Stimulated activated CD4-positive, alpha-beta T cell treated with anti-CD3 and anti-CD28 coated beads, Interleukin-1b, Interleukin-23, amount 100 ng/mL, for 24 hours (primary cell): ENCODE data around the gene ISM2.
"Not testable (repeated sequence)": the region's sequence is repeated elsewhere in the genome, so short reads cannot be mapped to it uniquely, and the experiment has no call there.

Source experiments
- DNase-seq, 4 experiments: peaks; one replicate each; pipeline ENCODE4 v3.0.0-alpha.2; 2020; ENCODE audit warnings: low read depth in 4 of 4, low spot score in 1 of 4

Gene ISM2

GRCh38 chr14:77498120-77498979, at the start of gene ISM2:
TSS of gene ISM2 (minus strand) at chr14:77498816. CDS start at chr14:77498793, 23 bp downstream.
- DNase-seq = peak in 3 of 4 experiments; percentile 15 to 37 (median 25)

DNA sequence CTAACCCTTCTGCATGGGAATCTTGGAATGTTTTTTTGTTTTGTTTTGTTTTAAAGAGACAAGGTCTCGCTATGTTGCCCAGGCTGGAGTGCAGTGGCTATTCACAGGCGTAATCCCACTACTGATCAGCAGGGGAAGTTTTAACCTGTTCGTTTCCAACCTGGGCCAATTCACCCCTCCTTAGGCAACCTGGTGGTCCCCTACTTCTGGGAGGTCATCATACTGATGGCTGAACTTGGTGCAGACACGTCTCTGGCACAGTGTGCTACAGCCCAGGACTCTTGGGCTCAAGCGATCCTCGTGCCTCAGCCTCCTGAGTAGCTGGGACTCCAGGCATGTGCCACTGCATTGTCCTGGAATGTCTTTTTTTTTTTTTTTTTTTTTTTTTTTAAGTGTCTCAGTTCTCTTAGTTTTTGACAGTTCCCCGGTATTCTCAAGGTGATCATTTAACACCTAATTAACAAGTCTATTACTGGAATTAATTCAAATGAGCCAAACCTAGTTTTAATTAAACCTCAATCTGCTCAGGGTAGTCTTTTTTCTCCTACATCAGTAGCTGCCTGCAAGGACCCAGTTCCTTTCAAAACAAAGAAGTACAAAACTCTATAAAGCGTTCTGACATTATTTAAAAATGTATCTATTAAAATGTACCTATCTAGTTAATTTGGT, 49.0 kb upstream of the ISM2 start:
- DNase-seq = no peak

DNA sequence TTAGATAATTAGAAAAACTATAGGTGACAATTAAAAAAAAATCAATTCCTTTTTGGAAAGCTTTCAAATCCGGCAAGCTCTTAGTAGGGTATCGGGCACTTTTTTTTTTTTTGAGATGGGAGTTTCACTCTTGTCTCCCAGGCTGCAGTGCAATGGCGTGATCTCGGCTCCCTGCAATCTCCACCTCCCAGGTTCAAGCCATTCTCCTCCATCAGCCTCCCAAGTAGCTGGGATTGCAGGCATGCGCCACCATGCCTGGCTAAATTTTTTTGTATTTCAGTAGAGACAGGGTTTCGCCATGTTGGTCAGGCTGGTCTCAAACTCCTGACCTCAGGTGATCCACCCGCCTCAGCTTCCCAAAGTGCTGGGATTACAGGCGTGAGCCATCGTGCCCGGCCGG, 46.6 kb upstream of the ISM2 start:
- not testable (repeated sequence) for DNase-seq

- DNase-seq = no peak
These were observed 46.0 kb upstream of the ISM2 start for GRCh38 chr14:77544571-77544970.

GRCh38 chr14:77543637-77544334, 45.2 kb upstream of the ISM2 start:
- no peak for DNase-seq

GRCh38 chr14:77543240-77543551, 44.6 kb upstream of the ISM2 start:
- no peak for DNase-seq

GRCh38 chr14:77542421-77543239, 44.0 kb upstream of the ISM2 start:
- DNase-seq = no peak

GRCh38 chr14:77541905-77542304, 43.3 kb upstream of the ISM2 start:
- no peak for DNase-seq

DNA sequence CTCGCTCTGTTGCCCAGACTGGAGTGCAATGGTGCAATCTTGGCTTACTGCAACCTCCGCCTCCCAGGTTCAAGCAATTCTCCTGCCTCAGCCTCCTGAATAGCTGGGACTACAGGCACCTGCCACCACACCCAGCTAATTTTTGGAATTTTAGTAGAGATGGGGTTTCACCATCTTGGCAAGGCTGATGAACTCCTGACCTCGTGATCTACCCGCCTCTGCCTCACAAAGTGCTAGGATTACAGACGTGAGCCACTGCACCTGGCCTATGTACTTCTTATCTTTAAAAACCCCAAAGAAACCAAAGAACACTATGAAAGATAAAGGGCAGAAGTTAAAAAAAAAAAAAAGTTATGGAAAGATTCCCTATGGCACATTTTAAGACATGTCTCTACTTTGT, 38.3 kb upstream of the ISM2 start:
- DNase-seq = not testable (repeated sequence)

DNA sequence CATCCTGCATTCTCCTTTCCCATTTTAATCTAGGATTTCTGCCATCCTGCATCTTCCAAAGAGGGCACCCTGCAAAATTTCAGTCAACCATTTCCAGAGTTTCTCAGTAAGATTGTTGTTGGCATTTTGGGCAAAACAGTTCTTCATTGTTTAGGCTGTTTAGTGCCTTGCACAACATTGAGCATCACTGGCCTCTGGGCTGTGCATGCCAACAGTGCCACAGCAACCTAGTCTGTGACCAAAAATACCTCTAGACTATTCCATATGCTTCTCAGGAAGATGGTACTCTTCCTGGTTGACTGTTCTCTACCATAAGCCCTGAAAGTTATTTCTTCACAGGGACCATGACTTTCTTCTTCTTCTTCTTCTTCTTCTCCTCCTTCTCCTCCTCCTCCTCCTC, 32.5 kb upstream of the ISM2 start:
- no peak for DNase-seq

GRCh38 chr14:77529963-77530362, 31.3 kb upstream of the ISM2 start:
- no peak for DNase-seq

DNA sequence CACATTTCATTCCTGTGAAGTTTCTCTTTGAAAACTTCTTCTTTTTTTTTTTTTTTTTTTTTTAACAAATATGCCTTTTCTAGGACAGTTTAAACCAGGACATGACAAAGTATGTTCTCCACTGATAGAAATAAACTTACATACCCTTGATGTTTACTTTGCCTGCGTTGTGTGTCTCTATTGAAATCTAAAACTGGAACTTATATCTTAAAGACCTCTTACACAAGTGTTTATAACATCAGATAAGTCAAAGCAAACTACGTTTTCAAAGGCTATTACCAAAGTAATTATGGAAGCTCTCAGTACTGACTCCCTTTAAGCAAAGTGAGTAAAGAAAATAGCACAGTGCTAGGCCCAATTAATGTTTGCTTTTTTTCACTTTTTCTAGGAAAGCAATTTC, 30.6 kb upstream of the ISM2 start:
- no peak for DNase-seq

- not testable (repeated sequence) for DNase-seq
These were observed 30.1 kb upstream of the ISM2 start for GRCh38 chr14:77528701-77529100.

GRCh38 chr14:77526266-77526665, 27.6 kb upstream of the ISM2 start:
- no peak for DNase-seq

DNA sequence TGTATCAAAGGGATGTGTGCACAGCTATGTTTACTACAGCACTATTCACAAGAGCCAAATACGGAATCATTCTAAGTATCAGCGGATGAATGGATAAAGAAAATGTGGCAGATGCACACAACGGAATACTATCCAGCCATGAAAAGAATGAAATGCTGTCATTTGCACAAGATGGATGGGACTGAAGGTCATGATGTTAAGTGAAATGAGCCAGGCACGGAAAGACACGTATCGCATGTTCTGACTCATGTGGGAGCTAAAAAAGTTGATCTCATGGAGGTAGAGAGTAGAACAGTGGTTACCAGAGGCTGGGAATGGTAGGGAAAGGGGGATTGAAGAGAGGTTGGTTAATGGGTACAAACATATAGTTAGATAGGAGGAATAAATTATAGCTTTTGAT, 25.9 kb upstream of the ISM2 start:
- no peak for DNase-seq

GRCh38 chr14:77523109-77523508, 24.5 kb upstream of the ISM2 start:
- no peak for DNase-seq

- no peak for DNase-seq
These were observed 21.9 kb upstream of the ISM2 start for GRCh38 chr14:77520555-77520954.

DNA sequence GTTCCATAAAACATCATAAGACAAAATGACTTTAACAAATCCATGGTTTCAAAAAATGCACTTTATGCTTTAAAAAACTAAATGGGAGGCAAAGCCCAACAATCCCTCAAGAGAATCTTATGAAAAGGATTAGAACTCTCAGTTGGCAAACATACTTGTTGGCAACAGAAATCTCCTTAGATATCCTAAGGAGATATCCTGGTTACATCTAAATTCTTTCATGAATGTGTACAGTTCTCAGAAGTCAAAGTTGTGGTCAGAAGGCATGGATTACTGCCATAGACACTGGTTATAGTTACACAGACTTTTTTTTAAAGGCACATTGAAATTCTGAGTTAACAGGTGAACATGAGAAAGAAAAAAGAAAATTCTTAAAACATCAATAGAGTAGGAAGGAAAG, 17.5 kb upstream of the ISM2 start:
- no peak for DNase-seq

DNA sequence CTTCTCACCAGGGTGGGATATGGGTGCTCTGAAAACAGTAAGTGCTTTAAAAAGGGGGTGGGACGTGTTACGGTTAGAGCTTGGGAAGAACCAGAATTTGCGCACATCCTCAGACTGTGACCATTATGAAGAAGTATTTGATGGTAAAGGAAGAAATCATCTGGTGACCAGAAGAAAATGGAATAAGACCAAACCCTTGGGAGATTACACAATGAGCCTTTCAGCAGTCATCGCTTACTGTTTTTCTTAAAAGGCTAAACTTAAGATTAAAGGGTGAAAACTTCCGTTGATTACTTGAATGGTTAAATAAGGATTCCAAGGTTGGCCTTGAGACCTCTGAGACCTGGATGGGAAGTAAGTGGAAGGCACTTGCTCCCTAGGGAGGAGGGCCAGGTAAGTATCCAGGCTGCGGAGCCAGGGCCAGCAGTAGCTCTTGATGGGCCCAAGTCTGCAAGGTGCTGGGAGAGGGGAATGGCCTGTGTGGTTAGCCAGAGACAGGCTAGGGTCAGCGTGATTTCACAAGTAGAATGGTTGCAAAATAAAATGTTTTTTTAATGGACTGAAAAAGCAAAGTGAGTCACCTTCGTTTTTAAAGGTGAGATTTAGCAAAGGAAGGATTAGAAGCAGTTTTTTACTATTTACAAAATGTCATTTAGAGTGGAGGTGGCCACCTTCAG, 13.0 kb upstream of the ISM2 start:
- no peak for DNase-seq

- DNase-seq = no peak
These were observed 10.8 kb upstream of the ISM2 start for GRCh38 chr14:77509366-77509765.

- no peak for DNase-seq
These were observed 10.3 kb upstream of the ISM2 start for GRCh38 chr14:77508876-77509275.
